ENCODE measurements around the gene GTF2A1.
"Not testable (repeated sequence)": the region's sequence is repeated elsewhere in the genome, so short reads cannot be mapped to it uniquely, and the experiment has no call there.

The GTF2A1 gene

GRCh38 chr14:81233615-81234014 lies 12.9 kb upstream of the GTF2A1 start:
- DNase-seq (ENCODE audit: low read depth) = no peak
- TF ChIP-seq, protein P1, sequence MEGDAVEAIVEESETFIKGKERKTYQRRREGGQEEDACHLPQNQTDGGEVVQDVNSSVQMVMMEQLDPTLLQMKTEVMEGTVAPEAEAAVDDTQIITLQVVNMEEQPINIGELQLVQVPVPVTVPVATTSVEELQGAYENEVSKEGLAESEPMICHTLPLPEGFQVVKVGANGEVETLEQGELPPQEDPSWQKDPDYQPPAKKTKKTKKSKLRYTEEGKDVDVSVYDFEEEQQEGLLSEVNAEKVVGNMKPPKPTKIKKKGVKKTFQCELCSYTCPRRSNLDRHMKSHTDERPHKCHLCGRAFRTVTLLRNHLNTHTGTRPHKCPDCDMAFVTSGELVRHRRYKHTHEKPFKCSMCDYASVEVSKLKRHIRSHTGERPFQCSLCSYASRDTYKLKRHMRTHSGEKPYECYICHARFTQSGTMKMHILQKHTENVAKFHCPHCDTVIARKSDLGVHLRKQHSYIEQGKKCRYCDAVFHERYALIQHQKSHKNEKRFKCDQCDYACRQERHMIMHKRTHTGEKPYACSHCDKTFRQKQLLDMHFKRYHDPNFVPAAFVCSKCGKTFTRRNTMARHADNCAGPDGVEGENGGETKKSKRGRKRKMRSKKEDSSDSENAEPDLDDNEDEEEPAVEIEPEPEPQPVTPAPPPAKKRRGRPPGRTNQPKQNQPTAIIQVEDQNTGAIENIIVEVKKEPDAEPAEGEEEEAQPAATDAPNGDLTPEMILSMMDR (conservative IDR thresholded peaks at IDR 0.05; ENCODE audit: control insufficient read depth, insufficient read depth, low read depth, low read length) = no peak
- H3K4me3 ChIP-seq (ENCODE audit: control insufficient read depth, low read depth, low read length) = no peak overlapping the region

DNA sequence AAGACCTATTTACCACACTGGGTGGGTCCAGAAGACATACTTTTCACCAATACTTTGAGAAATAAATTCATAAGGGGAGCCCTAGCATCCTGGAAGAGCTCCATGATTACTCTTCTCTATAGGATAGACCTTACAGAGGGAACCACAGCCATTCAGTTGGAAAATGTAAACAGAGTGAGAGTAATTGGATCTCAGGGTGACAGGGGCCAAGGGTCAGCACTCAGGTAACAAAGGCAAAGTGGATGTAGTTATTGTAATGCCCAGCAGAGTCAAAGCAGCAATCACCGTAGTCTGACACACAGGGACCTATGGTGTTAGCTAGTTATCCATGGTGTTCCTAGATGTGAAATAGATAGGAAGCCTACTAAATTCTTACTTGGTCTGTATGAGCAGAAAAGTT lies 10.8 kb upstream of the GTF2A1 start:
- no peak for DNase-seq (ENCODE audit: low read depth)
- H3K4me3 ChIP-seq (ENCODE audit: control insufficient read depth, low read depth, low read length) = no peak overlapping the region
- TF ChIP-seq, protein P1 (conservative IDR thresholded peaks at IDR 0.05; ENCODE audit: control insufficient read depth, insufficient read depth, low read depth, low read length) = no peak

GRCh38 chr14:81224222-81224621 lies 3.5 kb upstream of the GTF2A1 start:
- H3K4me3 ChIP-seq (ENCODE audit: control insufficient read depth, low read depth, low read length) = no peak overlapping the region
- no peak for DNase-seq (ENCODE audit: low read depth)
- TF ChIP-seq, protein P1 (conservative IDR thresholded peaks at IDR 0.05; ENCODE audit: control insufficient read depth, insufficient read depth, low read depth, low read length) = no peak

DNA sequence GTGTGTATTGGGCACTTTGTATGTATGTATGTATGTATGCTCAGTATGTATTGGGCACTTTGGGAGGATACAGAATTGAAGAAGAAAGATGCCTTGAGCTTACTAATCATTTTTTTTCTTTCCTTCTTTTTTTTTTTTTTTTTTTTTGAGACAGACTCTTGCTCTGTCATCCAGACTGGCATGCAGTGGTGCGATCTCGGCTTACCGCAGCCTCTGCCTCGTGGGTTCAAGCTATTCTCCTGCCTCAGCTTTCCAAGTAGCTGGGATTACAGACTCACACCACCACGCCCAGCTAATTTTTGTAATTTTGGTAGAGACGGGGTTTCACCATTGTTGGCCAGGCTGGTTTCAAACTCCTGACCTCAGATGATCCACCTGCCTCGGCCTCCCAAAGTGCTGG lies 3.0 kb upstream of the GTF2A1 start:
- not testable (repeated sequence) for DNase-seq (ENCODE audit: low read depth); H3K4me3 ChIP-seq (ENCODE audit: control insufficient read depth, low read depth, low read length)

DNA sequence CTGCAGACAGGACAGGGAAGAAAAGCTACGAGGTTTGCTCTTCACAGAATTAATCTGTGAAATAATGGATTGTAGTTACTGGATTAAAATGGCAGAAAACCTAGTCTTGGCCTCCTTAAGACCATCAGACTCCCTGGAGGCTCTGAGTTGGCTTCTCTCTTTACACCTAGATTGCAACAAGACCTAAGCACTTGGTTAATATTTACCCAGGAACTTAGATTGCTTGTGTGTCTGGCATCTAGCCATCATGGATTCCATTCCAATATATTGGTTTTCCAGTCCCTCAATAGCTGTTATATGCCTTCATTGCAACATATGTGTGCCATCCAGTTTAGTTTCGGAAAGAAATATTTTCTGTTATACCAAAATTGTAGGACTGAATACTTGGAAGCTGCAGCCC lies 1.9 kb upstream of the GTF2A1 start:
- no peak for DNase-seq (ENCODE audit: low read depth)
- no peak overlapping the region for H3K4me3 ChIP-seq (ENCODE audit: control insufficient read depth, low read depth, low read length)
- TF ChIP-seq, protein P1 (conservative IDR thresholded peaks at IDR 0.05; ENCODE audit: control insufficient read depth, insufficient read depth, low read depth, low read length) = no peak

- TF ChIP-seq, protein P1 (conservative IDR thresholded peaks at IDR 0.05; ENCODE audit: control insufficient read depth, insufficient read depth, low read depth, low read length) = no peak
- DNase-seq (ENCODE audit: low read depth) = no peak
- H3K4me3 ChIP-seq (ENCODE audit: control insufficient read depth, low read depth, low read length) = no peak overlapping the region
Observed at GRCh38 chr14:81222126-81222525, 1.4 kb upstream of the GTF2A1 start.

GRCh38 chr14:81221579-81222102 lies 882 bp upstream of the GTF2A1 start:
- TF ChIP-seq, protein P1 (conservative IDR thresholded peaks at IDR 0.05; ENCODE audit: control insufficient read depth, insufficient read depth, low read depth, low read length) = no peak
- peak overlapping the region; percentile 76 for H3K4me3 ChIP-seq (ENCODE audit: control insufficient read depth, low read depth, low read length)
- no peak for DNase-seq (ENCODE audit: low read depth)
